GM12875 (cell line): ENCODE data around the gene PPARGC1A.

ENCODE experiments used
- H3K4me3 ChIP-seq: one replicate; pipeline ENCODE4 v1.5.1; 2011; ENCODE audit warnings: low read depth, low read length, control low read depth
- TF ChIP-seq, protein P1 (sequence below): IDR thresholded peaks from 2 replicates; pipeline ENCODE4 v1.5.1; 2011; ENCODE audit warnings: low read depth, mild to moderate bottlenecking, control low read depth, inconsistent platforms, low read length, moderate library complexity, borderline replicate concordance; ENCODE audit not compliant: insufficient read depth

The PPARGC1A gene

DNA sequence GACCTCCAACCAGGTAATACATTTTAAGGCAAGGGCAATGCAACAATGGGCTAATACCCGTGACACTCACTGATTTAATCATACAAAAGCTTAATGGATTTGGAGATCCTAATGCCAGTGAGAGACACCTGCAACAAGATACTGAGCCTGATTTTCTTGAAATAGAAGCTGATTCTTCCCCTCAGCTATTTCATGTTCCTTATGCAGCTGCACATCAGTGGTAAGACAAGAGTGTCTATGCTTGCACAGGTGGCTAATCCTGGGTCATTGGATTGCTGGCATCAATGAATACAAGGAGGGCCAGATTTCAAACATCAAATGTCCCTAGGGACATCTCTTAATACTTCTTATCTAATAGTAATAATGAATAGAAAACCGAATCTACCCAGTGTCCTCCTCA, 139.7 kb downstream of the PPARGC1A start:
- TF ChIP-seq, protein P1, sequence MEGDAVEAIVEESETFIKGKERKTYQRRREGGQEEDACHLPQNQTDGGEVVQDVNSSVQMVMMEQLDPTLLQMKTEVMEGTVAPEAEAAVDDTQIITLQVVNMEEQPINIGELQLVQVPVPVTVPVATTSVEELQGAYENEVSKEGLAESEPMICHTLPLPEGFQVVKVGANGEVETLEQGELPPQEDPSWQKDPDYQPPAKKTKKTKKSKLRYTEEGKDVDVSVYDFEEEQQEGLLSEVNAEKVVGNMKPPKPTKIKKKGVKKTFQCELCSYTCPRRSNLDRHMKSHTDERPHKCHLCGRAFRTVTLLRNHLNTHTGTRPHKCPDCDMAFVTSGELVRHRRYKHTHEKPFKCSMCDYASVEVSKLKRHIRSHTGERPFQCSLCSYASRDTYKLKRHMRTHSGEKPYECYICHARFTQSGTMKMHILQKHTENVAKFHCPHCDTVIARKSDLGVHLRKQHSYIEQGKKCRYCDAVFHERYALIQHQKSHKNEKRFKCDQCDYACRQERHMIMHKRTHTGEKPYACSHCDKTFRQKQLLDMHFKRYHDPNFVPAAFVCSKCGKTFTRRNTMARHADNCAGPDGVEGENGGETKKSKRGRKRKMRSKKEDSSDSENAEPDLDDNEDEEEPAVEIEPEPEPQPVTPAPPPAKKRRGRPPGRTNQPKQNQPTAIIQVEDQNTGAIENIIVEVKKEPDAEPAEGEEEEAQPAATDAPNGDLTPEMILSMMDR = no peak

DNA sequence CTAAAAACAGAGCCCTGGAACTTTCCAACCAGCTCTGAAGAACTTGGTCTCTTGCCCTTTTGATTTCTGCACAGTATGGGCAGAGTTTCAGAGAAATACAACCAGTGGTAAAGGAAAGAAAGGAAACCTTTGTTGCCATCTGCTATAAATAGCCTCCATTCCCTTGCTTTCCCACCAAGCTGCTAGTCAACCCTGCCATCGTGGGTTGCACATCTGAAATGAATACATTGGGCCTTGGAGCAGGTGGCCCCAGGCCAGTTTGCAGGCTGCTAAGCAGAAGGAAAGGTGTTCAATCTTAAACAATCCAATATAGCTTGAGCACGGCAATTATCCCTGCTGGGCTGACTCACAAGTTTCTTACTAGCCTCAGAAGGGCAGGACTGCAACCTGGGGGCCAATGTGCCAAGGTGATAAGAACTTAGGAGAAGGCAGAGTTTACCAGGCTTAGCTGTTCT, 142.5 kb downstream of the PPARGC1A start:
- no peak overlapping the region for H3K4me3 ChIP-seq
- TF ChIP-seq, protein P1 = no peak

More for the DNA sequence above, 139.7 kb downstream of the PPARGC1A start:
- no peak overlapping the region for H3K4me3 ChIP-seq

DNA sequence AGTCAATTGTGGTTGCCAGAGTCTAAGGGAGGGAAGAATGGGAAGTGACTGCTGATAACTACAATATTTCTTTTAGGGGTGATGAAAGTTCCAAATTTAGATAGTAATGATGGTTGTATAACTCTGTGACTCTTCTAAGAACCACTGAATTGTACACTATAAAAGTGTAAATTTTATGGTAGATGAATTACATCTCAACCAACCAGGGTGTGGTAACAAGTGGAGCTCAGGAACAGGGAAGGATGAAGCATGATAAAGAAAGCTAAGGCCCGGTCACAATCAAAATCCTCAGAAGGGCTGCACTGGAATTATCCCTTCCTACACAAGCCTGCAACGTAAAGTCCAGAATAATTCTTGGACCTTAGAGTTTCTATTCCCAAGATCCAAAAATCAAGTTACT, 143.2 kb downstream of the PPARGC1A start:
- TF ChIP-seq, protein P1 = no peak
- no peak overlapping the region for H3K4me3 ChIP-seq

DNA sequence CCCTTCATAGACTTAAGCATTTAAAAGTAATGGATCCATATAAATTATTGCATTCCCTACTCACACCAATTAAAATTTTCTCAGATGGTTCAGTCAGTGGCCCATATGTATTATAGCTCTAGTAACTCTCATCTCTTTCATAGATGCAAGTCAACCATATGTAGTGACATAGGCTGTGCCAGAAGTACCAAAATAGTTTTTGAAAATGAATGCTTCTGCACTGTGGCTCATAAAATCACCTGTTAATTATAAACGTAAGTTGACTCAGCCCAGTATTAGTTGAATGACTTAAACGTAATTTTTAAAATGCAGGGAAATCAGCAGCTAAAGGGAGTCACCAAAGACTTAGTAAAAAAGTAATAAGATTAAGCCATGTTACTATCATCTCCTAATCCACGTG, 143.8 kb downstream of the PPARGC1A start:
- no peak overlapping the region for H3K4me3 ChIP-seq
- TF ChIP-seq, protein P1 = no peak

DNA sequence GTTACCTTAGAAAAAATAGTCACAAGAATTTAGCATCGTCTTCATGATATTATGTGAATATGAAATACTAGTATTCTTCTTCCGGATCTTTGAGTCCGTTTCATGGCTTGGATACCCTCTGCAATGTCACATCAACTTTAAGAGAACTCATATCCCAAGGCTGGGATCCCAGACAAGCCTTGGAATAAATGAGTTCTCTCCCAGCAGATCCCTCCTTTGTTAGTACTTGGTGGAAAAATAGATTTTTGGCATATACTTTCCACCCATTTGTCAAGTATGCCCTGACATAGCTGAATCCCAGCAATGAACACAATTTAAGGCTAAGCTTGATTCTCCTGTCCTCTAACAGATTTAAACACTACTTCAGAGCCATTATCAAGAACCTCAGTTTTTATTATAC, 144.5 kb downstream of the PPARGC1A start:
- TF ChIP-seq, protein P1 = no peak

More for the DNA sequence above, 144.5 kb downstream of the PPARGC1A start:
- H3K4me3 ChIP-seq = no peak overlapping the region
